Left forelimb (tissue), 1 donor: Measurements from ENCODE around the gene GARIN6.
"Not testable (repeated sequence)": the region's sequence is repeated elsewhere in the genome, so short reads cannot be mapped to it uniquely, and the experiment has no call there.

Experiments used
- DNase-seq: peaks from one replicate; pipeline ENCODE4 v3.0.0-alpha.2; 2018; ENCODE audit warnings: low spot score

The GARIN6 gene

GRCh38 chr12:99647453-99647852 is at the start of gene GARIN6:
Gene GARIN6, plus strand, starts transcription at chr12:99647753. Its CDS starts 422 bp downstream, at chr12:99648175.
- no peak for DNase-seq

- no peak for DNase-seq
These were observed 48.8 kb upstream of the GARIN6 start for GRCh38 chr12:99598785-99599184.

- no peak for DNase-seq
These were observed 47.2 kb upstream of the GARIN6 start for GRCh38 chr12:99600388-99600787.

- DNase-seq = no peak
These were observed 37.9 kb upstream of the GARIN6 start for GRCh38 chr12:99609455-99610181.

GRCh38 chr12:99611117-99611516 is 36.4 kb upstream of the GARIN6 start:
- no peak for DNase-seq

- no peak for DNase-seq
These were observed 36.0 kb upstream of the GARIN6 start for GRCh38 chr12:99611599-99611998.

GRCh38 chr12:99618657-99619056 is 28.9 kb upstream of the GARIN6 start:
- no peak for DNase-seq

- no peak for DNase-seq
These were observed 28.0 kb upstream of the GARIN6 start for GRCh38 chr12:99619389-99620158.

GRCh38 chr12:99620159-99620479 is 27.4 kb upstream of the GARIN6 start:
- DNase-seq = no peak

GRCh38 chr12:99624591-99624990 is 23.0 kb upstream of the GARIN6 start:
- not testable (repeated sequence) for DNase-seq

- DNase-seq = no peak
These were observed 20.1 kb upstream of the GARIN6 start for GRCh38 chr12:99627459-99627858.

GRCh38 chr12:99644629-99645028 is 2.9 kb upstream of the GARIN6 start:
- no peak for DNase-seq

GRCh38 chr12:99648183-99648582 is 630 bp downstream of the GARIN6 start:
- no peak for DNase-seq

- no peak for DNase-seq
These were observed 2.0 kb downstream of the GARIN6 start for GRCh38 chr12:99649551-99649950.

- DNase-seq = no peak
These were observed 11.3 kb downstream of the GARIN6 start for GRCh38 chr12:99658671-99659349.

- no peak for DNase-seq
These were observed 23.1 kb downstream of the GARIN6 start for GRCh38 chr12:99670635-99671034.

GRCh38 chr12:99680276-99680675 is 32.7 kb downstream of the GARIN6 start:
- no peak for DNase-seq

GRCh38 chr12:99686142-99686541 is 38.6 kb downstream of the GARIN6 start:
- DNase-seq = no peak

GRCh38 chr12:99695050-99695449 is 47.5 kb downstream of the GARIN6 start:
- no peak for DNase-seq
